ENCODE results near the gene SPTBN5.

Gene SPTBN5

DNA sequence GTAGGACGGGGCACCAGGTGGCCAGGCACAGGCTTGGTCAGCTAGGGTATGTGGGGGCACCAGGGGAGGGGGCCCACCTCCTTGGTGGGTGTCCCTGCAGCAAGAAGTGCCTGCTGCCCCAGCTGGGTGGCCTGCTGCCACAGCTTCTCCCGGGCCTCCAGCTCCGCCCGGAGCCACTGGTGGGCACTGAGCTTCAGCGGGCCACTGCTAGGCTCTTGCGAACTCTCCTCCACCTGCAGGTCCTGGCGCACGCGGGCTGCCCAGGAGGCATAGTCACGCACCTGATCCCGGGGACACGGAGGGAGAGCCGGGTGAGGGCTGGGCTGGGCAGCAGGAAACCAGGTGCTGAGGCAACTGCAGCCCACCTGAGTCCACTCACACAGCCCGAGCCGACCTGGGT is 25.5 kb downstream of the SPTBN5 start:
- no peak for DNase-seq (ENCODE audit: low read depth in 1 of 2, low spot score in 1 of 2)

DNA sequence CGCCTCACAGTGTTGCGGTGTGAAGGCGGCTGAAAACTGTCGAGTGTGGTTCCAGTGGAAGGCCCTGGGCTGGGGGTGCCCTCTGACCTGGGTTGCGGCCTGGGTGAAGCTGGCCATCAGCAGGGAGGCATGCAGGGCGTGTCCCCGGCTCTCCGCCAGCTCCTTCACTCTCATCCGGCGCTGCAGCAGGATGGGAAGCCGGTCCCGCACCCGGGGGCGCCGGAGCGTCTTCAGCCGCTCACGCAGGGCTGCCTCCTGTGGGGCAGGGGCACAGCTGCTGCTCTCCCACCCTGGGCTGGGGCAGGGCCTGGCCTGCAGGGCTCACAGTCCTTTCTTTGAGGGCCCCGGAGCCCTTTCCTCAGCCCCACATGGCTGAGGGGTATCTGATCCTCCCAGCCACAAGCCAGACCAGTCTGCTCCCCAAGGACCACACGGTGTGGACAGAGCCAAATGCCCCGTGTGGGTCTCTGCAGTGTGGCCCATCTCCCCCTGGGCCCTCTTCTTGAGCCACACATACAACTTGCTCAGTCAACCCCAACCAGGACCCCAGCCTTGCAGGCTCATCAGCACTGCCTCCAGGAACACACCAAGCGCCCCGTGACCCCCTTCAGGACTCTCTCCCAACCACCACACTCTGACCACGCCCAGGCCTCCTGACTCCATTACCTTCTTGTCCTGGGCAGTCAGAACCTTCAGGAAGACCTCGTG is 26.8 kb downstream of the SPTBN5 start:
- no peak for DNase-seq (ENCODE audit: low read depth in 1 of 2, low spot score in 1 of 2)

DNA sequence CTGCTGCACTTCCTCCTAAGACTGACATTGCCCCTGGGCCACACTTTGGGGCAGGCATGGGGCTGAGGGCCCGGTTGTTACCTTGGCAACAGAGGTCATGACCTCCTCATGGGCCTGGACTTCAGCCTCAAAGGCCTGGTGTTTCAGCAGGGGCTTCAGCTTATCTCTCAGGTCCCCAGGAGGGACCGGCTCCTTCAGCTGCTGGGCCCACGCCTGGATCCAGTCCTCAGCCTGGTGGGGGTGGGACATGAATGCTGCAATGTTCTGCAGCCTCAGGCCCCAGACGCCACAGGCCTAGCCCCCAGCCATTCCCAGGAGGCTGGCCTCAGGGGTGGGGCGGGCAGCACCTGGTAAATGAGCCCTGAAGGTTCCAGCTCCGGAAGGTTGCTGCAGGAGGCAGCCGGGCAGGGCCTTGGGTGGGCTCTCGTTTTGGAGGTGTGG is 27.6 kb downstream of the SPTBN5 start:
- DNase-seq (ENCODE audit: low read depth in 1 of 2, low spot score in 1 of 2): no peak

DNA sequence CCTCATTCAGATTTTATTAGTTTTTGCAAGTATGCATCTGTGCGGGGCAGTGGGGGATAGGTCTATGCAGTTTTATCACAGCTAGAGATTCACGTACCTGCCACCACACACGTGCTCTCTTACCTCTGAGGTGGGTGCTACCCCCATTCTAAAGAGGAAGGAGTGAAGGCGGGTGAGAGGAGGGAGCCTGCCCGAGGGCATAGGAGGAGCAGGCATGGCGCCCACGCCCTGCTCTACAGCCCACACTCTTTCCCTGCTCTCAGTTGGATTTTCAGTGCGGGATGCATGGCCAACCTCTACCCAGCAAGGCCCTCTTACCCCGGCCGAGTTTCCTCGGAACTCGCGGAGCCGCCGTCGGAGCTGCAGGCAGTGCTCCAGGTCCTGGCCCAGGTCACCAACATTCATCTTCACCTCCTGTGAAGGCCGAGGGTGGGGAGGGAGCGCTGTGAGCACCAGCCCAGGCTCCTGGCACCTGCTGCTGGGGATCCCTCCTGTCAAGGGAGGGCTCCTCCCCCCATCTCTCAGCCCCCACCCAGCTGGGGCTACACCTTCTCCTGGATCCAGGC is 28.3 kb downstream of the SPTBN5 start:
- DNase-seq (ENCODE audit: low read depth in 1 of 2, low spot score in 1 of 2): no peak

DNA sequence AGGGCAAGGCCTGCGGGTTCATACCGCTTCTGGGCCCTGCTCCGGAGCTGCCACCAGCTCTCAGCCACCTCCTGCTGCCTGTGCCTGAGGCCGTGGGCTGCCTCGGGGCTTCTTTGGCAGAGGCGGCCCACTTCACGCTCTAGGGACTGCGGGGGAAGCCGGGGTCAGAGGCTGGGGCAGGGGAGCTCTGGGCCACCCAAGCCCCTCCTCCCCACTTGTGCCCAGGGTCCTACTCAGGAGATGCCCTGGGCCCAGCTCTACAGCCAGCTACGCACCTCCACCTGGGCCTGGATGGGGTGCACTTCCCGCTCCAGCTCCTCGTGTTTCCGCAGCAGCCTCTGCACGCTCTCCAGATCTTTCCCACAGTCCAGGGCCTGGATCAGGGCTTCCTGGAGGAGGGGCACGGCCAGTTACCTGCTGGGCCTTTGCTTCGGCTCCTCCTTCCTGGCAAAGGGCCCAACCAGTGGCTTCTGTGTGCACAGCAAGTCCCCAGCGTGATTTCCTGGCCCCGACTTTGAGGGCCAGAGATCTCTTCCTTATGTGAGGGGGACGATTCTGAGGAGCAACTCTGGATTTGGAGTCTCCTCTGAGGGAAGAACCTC is 31.2 kb downstream of the SPTBN5 start:
- DNase-seq (ENCODE audit: low read depth in 1 of 2, low spot score in 1 of 2): no peak

DNA sequence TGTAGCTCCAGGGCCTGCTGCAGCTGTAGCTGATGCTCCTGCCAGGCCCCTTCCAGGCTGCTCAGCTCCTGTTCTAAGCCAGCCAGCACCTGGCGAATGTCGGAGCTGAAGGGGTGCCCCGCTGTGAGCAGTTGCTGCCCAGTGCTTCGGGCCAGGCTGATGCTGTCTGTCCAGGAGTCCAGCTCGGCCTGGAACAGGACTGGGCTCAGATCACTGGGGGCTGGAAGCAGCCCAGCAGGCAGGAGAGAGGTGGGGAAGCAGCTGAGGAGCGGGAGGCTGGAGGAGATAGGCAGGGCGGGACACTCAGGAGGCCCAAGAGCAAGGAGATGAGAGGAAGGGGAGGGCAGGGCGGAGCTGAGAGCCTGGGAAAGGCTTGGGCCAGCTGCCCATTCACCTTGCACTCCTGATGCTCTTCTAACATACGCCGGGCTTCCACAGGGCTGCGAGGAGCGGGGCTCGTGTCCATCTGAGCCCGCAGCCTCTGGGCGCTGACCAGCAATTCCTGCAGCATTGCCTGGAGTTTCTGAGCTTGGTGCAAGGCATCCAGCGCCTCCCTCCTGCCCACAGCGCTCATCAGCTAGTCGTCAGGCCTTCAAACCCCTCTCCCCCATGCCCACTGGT is 32.0 kb downstream of the SPTBN5 start:
- DNase-seq (ENCODE audit: low read depth in 1 of 2, low spot score in 1 of 2): no peak

DNA sequence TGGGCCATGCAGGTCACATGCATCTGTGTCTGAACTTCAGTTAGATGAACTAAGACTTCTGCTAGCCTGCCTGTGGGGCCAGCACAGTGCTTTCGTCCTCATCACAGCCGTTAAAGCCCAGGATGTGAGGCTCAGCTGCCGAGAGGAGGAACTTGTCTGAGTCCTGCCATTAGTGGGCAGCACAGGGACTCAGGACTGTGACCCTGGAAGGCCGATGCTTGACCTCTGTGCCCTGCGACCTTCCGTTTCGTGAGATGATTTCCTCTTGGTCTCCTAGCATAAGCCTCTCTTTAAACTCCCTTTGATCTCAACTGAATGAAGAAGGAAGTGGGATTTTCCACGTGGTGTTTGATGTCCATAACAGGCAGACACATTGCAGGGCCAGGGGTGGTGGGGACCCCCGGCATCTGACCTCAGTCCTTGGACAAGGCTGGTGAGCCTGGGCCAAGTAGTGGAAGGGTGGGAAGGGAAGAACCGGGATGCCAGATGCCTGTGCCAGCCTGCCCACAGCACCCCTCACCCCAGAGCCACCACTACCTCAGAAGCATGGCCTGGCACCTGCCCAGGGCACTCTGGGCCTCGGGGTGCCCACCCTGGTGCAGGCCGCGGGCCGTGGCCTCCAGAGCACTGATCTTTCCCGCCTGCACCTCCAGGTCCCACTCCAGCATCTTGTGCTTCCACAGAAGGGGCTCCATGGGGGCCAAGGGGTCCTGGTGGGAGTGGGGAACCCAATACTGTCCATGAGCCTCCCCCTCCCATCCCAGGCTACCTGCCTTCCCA is 33.6 kb downstream of the SPTBN5 start:
- DNase-seq (ENCODE audit: low read depth in 1 of 2, low spot score in 1 of 2): no peak

DNA sequence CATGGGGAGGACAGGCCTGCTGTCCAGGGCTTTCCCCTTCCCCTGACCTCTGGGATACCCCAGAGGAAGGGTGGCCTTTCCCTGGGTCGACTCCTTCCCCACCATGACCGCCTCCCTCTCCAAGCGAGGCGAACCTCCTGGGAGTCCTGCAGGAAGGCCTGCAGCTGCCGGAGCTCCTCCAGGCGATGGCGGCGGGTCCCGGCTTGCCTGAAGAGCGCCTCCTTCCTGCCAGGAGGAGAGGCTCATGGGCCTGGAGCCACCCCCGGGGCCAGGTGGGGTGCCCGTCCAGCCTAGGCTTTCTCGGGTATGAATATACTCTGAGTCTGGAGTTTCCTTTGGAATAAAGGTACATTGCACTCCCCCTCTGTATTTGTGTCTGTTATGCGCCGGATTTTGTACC is 35.1 kb downstream of the SPTBN5 start:
- DNase-seq (ENCODE audit: low read depth in 1 of 2, low spot score in 1 of 2): no peak

DNA sequence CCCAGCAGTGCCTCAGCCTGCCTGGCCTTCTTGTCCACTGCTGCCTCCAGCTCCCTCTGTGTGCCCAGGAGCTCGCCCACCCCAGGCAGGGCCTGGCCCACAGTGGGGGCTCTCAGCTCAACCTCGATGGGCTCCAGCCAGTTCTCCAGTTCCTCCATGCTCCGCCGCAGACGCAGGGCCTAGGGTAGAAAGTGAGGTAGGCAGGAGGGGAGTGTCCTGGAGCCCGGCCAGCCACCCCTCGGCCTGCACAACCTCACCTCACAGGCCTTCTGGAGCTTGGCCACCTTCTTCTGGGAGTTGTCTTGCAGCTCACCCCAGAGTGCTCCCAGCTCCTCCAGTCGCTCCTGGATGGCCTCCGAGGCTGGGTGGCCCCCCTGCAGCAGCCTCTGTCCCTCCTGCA is 36.5 kb downstream of the SPTBN5 start:
- DNase-seq (ENCODE audit: low read depth in 1 of 2, low spot score in 1 of 2): no peak

DNA sequence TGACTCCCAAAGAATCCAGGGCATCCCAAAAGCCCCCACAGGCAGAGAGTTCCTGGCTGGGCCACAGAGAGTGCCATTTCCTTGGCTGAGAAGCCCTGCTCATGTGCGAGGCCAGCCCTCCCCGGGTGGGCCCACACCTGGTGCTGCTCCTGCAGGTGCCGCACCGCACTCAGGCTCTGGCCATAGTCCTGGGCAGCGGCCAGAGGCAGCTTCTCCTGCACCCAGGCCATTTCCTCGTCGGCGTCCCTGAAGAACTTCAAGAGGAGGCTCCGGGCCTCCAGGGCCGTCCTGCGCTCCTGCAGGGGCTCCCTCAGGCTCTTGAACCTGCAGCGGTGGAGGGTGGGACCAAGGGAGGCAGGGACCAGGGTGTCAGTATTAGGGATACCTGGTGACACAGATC is 37.1 kb downstream of the SPTBN5 start:
- no peak for DNase-seq (ENCODE audit: low read depth in 1 of 2, low spot score in 1 of 2)

DNA sequence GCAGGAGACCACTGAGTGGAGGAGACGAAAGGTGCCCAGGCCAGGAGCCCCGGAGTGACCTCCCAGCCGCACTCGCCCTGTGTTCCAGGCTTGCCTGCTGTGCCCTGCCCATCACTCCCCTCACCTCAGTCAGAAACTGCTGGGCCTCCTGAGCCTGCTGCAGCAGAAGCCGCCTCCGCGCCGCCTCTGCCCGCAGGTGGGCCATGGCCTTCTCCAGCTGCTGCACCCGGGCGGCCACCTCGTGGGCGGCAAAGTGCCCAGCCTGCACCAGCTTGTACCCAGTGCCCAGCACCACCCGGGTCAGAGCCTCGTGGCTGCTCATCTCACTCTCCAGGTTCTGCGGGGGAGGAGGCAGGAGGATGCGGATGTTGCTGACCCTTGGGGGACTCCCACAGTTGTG is 37.6 kb downstream of the SPTBN5 start:
- DNase-seq (ENCODE audit: low read depth in 1 of 2, low spot score in 1 of 2): no peak

DNA sequence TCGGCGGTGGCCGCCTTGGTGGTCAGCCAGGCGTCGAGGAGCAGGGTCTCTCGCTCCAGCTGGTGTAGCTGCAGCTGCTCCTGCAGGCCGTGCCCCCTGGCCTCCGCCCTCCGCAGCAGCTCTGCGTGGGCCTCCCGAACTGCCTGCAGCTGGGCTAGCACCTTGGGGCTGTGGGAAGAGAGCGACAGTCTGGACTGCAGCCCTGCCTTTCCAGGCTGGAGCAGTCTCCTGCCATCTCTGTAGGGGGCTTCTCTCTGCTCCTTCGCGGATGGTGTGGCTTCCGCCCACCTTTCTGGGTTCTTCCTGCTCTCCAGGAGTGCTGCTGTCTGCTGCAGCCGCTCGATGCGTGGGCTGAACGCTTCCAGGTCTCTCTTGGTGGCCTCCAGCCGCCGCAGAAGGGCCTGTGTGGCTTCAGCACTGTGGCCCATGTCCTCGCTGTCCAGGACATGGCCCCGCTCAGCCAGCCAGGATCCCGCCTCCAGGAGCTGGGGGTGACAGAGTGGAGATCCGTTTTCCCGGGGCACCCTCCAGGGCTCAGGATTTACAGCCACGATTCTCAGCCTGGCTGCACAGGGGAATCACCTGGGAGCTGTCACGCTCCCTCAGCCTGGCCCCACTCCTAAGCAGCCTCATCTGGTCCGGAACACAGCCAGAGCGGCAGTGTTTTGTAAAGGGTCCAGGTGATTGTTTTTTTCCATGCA is 38.4 kb downstream of the SPTBN5 start:
- no peak for DNase-seq (ENCODE audit: low read depth in 1 of 2, low spot score in 1 of 2)

DNA sequence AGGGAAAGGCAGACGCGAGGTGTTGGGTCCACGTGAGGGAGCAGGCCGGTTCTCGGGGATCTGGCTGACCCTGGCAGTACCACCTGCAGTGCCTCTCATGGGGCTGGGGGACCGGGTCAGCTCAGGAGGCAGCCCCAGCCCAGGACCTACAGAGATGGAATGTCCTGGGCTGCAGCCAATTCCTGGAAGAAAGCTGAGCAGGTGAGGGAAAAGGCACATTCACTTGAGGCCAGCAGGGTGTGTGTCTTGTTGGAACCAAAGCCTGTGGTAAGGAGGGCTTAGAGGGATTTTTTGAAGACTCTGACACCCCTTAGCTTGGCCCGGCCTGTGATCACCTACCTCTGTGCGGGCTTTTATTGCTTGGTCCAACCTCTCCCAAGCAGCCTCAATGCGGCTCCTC is 39.4 kb downstream of the SPTBN5 start:
- no peak for DNase-seq (ENCODE audit: low read depth in 1 of 2, low spot score in 1 of 2)

DNA sequence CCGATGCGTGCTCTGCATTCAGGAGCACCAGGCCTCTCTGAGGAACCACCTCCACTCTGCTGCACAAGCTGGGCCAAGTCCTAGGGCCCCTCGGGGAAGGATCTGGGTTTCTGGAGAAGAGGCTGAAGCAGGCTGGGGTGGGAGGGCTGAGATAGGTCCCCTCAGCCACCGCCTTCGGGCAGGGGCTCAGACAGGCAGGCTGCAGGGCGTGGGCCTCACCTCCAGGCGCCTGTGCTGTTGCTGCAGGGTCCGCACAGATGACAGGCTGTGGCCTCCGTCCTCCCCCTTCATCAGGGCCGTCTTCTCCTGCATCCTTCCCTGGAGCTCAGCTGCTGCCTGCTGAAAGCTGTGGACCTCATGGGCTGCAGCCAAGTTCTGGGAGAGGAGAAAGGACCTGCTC is 40.0 kb downstream of the SPTBN5 start:
- DNase-seq (ENCODE audit: low read depth in 1 of 2, low spot score in 1 of 2): no peak

DNA sequence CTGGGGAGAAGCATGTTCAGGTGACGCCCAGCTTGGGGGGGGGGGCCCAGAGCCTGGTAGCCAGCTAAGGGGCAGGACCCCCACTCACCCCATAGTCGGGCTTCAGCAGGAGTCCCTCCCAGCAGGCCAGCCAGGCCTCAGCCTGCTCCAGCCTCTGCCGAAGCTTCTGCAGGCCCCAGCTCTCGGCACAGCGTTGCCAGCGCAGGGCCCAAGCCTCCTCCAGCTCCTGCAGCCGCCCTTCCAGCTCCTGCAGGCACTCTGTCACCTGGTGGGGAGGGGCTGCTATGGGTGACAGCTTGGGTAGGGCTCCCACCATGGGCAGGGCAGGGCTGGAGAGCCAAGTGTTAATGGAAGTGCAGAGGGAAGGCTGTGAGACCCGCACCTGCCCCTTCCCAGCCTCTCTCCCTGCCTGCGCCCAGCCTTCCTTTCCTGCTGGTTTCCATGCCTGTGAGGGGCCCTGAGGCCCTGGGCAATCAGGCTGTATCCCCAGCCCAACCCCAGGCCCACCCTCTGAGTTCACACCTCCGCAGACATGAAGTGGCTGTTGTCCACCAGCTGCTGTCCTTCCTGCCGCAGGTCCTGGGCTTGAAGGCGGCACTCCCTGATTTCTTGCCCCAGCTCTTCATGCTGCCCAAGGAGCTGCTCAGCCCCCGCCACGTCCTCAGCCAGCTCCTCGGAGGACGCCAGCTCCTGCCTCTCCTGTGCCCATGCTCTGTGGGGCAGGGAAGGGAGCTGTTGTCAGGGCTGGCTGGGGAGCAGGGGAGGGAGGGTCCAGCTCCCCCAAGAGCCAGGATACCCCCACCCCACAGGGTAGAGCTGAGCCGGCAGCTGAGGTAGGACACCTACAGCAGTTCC is 40.9 kb downstream of the SPTBN5 start:
- DNase-seq (ENCODE audit: low read depth in 1 of 2, low spot score in 1 of 2): no peak

DNA sequence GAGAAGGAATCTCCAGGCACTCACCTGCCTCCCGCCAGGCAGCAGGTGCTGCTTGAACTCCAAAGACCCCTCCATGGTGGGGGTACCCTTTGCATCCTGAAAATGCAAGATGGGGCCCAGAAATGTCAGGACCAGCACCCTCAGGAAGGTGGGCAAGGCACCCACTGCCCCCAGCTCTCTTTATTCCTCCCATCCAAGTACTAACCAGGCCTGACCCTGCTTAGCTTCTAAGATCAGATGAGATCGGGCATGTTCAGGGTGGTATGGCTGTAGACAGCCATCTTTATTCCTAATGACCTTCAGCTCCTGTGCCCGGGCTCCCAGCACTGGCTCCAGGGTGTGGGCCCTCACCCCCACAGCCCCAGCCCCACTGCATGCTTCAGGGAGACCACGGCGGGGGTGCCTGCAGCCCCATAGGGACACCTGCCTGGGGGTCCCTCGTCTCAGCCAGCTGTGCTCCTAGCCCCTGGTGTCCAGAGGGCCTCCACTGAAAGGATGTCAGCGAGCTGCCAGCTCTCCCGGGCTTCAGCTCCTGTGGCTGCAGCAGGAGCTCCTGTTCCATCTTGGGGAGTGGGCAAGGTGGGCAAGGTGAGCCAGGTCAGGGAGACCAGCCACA is 42.0 kb downstream of the SPTBN5 start:
- DNase-seq (ENCODE audit: low read depth in 1 of 2, low spot score in 1 of 2): no peak

DNA sequence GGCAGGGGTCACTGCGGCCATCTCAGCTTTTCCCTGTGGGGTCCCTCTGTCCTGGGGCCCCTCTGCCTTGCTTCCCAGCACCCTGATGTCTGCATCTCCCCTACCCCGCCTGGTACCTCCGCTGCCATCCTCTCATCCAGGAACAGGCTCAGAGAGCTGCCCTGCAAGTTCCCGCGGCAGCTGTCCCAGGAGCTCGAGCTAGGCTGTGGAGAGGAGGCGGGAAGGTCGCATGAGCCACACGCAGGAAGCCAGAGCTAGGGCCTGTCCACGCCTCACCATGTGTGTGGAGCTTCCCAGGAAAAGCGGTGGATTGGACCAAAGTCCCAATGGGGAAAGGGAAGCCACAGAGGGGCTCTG is 42.7 kb downstream of the SPTBN5 start:
- DNase-seq (ENCODE audit: low read depth in 1 of 2, low spot score in 1 of 2): no peak

DNA sequence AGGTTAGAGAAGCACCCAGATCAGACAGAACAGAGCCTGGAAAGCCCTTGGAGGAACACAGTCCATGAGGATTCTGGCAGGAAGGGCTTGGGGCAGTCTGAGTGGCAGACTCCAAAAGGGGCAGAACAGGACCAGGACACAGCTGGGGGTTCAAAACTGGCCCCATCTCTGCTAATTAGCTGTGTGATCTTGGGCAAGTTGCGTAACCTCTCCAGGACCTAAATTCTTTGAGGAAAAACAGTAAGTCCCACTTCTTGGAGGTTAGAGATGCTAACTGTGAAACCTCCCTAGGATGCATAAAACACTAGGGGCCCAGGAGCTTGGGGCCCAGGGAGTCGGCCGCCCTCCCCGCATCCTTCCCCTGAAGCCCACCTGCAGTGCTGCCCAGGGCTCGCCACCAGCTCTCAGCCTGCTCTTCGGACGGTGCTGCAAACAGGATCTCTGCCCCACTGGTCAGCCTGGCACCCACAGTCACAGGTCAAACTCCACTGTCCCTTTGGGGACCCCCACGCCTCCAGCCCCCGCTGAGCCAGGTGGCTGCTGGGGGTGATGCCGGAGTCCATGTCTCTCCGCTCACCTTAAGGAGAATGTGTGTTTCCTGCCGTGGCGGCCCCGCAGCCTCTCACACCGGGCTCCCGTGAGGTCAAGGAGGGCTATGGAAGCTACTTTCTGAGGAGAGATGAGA is 43.2 kb downstream of the SPTBN5 start:
- no peak for DNase-seq (ENCODE audit: low read depth in 1 of 2, low spot score in 1 of 2)

DNA sequence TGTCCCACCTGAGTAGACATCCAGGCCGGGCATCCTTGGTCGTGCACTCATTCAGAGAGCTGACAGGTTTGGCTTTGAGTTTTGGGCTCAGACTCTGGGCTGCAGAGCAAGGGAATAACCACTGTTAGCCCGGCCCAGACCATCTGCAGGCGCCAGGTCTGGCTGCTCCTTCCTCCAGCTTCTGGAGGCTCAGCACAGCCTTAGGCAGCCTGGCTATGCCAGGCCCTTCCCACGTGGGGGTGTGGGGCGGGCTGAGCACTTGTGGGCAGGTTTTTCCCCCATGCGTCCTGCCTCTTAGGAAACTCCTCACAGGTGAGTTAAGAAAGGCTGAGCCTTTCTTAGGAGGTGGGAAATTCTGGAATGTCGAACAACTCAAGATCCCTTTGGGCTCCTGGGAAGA is 44.0 kb downstream of the SPTBN5 start:
- no peak for DNase-seq (ENCODE audit: low read depth in 1 of 2, low spot score in 1 of 2)

All from stimulated activated CD4-positive, alpha-beta T cell treated with anti-CD3 and anti-CD28 coated beads, Interleukin-15, amount 100 ng/mL, for 1 hour (primary cell).